PC-3 (cell line): ENCODE data around the gene XPR1. TPM values are rescaled to one million over a fixed set of nuclear protein-coding genes. Genes with fewer than 3 reads are reported as not detected.
A peak's percentile ranks its signal among the peaks of the same experiment; 100 is the strongest.
"Not testable (repeated sequence)": the region's sequence is repeated elsewhere in the genome, so short reads cannot be mapped to it uniquely, and the experiment has no call there.

Experiments used
- ATAC-seq: fragments of 200-7000 bp; cut with Tn5 transposase; 2 replicates; pipeline ENCODE4 v1.9.1; 2020; ENCODE audit warnings: mild to moderate bottlenecking, moderate library complexity
- BruUV-seq: library from RNA; stranded (reverse); fragments of 400-500 nt; replicated peaks from 2 replicates; lab custom pipeline; 2021; lab: Mats Ljungman, UMichigan
- CTCF ChIA-PET: fragments of 300-600 bp; sonication (Branson Sonifier 250); formaldehyde crosslinking; loops from one replicate; lab custom pipeline; 2022; ENCODE audit warnings: antibody characterized with exemption; lab: Charles Lee
- POLR2A ChIA-PET: fragments of 300-600 bp; sonication (Branson Sonifier 250); formaldehyde crosslinking; loops from one replicate; lab custom pipeline; 2022; ENCODE audit warnings: antibody characterized with exemption; ENCODE audit not compliant: unreplicated experiment; lab: Charles Lee
- DNase-seq: peaks from one replicate; pipeline ENCODE4 v3.0.0-alpha.2; 2015
- H2AFZ ChIP-seq: fragments of 300-600 bp; sonication (generic); 2 replicates; pipeline ENCODE4 v1.6.0; 2016; ENCODE audit warnings: antibody characterized with exemption, low read length
- H3F3A ChIP-seq: fragments of 300-600 bp; sonication (generic); one replicate; pipeline ENCODE4 v1.6.0; 2017; ENCODE audit warnings: antibody characterized with exemption, low read length, control low read depth, mild to moderate bottlenecking; ENCODE audit not compliant: unreplicated experiment
- H3K27ac ChIP-seq: fragments of 300-600 bp; sonication (generic); 2 replicates; pipeline ENCODE4 v1.5.1; 2016; ENCODE audit warnings: mild to moderate bottlenecking, low read length
- H3K27me3 ChIP-seq: fragments of 300-600 bp; sonication (generic); 2 replicates; pipeline ENCODE4 v1.6.1; 2016; ENCODE audit warnings: low read length, mixed read lengths
- H3K36me3 ChIP-seq: fragments of 300-600 bp; sonication (generic); 2 replicates; pipeline ENCODE4 v1.6.1; 2016; ENCODE audit warnings: low read depth, mixed run types, low read length, mixed read lengths
- H3K4me1 ChIP-seq: fragments of 300-600 bp; sonication (generic); 2 replicates; pipeline ENCODE4 v1.5.1; 2016; ENCODE audit warnings: low read length; ENCODE audit not compliant: insufficient read depth
- H3K4me2 ChIP-seq: fragments of 300-600 bp; sonication (generic); 2 replicates; pipeline ENCODE4 v1.6.0; 2016; ENCODE audit warnings: low read length
- H3K4me3 ChIP-seq: fragments of 300-600 bp; sonication (generic); 2 replicates; pipeline ENCODE4 v1.5.1; 2016; ENCODE audit warnings: mild to moderate bottlenecking, low read length, mixed read lengths
- H3K79me2 ChIP-seq: fragments of 300-600 bp; sonication (generic); 2 replicates; pipeline ENCODE4 v1.6.1; 2017; ENCODE audit warnings: low read length, mixed read lengths
- H3K9ac ChIP-seq: fragments of 300-600 bp; sonication (generic); 2 replicates; pipeline ENCODE4 v1.6.0; 2016; ENCODE audit warnings: mild to moderate bottlenecking, low read length
- H3K9me2 ChIP-seq: fragments of 300-600 bp; sonication (generic); replicated peaks from 2 replicates; pipeline ENCODE4 v1.6.1; 2016; ENCODE audit warnings: mixed run types, low read length, mixed read lengths
- H3K9me3 ChIP-seq: fragments of 300-600 bp; sonication (generic); 2 replicates; pipeline ENCODE4 v1.6.1; 2016; ENCODE audit warnings: low read length, mixed read lengths
- H4K20me1 ChIP-seq: fragments of 300-600 bp; sonication (generic); 2 replicates; pipeline ENCODE4 v1.6.1; 2016; ENCODE audit warnings: low read length, mixed read lengths
- EZH2 ChIP-seq: fragments of 300-600 bp; sonication (generic); IDR thresholded peaks from one replicate; pipeline ENCODE4 v1.6.1; 2017; ENCODE audit warnings: antibody characterized with exemption, mild to moderate bottlenecking, low read length; ENCODE audit not compliant: unreplicated experiment
- EZH2phosphoT487 ChIP-seq: fragments of 300-600 bp; sonication (generic); IDR thresholded peaks from 2 replicates; pipeline ENCODE4 v1.6.1; 2018; ENCODE audit warnings: mild to moderate bottlenecking, antibody characterized with exemption, low read length, borderline replicate concordance
- intact Hi-C: fragments of 100-400 bp; cut with micrococcal nuclease; formaldehyde crosslinking; loops from 2 replicates; pipeline ENCODE4 v1.9.0; 2023
- total RNA-seq: library from RNA; depleted of rRNA; stranded (reverse); fragments of >200 nt; gene quantifications from 2 replicates; pipeline ENCODE4 v1.2.3, GENCODE V29; 2014
- TF ChIP-seq, protein P1 (sequence below): fragments of 300-600 bp; sonication (generic); conservative IDR thresholded peaks from 2 replicates; pipeline ENCODE4 v1.5.1; 2017; ENCODE audit warnings: antibody characterized with exemption, low read depth, mild to moderate bottlenecking, low read length

Gene XPR1
- total RNA-seq, 1 experiment from 2014 or later: 8.2 TPM

DNA sequence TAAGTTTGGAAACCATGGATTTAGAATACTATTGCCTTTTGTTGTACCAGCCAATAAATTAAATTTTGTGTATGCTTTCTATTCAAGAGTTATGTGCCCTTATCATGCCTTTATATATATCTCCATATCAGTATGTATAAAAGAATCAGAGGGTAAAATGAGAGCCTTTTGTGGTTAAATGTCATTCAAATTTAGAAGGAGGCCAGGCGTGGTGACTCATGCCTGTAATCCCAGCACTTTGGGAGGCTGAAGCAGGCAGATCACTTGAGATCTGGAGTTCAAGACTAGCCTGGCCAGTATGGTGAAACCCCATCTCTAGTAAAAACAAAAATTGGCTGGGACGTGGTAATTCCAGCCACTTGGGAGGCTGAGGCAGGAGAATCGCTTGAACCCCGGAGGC lies 88.9 kb downstream of the XPR1 start:
- Histone ChIP-seq H3K9ac (no peak overlapping the region), H3F3A (no peaks in the 10 kb centered on the region), H2AFZ (no peak overlapping the region), H3K79me2 (no peaks in the 10 kb centered on the region), H3K27me3 (no peaks in the 10 kb centered on the region), H3K4me3 (no peak overlapping the region), H3K4me2 (no peak overlapping the region), H3K9me3 (no peaks in the 10 kb centered on the region), H3K36me3 (no peaks in the 10 kb centered on the region), H3K4me1 (no peaks in the 10 kb centered on the region), H4K20me1 (no peaks in the 10 kb centered on the region), H3K27ac (no peak overlapping the region), H3K9me2 (no peaks in the 10 kb centered on the region)
- TF ChIP-seq EZH2 (no peak), EZH2phosphoT487 (no peak)
- TF ChIP-seq, protein P1, sequence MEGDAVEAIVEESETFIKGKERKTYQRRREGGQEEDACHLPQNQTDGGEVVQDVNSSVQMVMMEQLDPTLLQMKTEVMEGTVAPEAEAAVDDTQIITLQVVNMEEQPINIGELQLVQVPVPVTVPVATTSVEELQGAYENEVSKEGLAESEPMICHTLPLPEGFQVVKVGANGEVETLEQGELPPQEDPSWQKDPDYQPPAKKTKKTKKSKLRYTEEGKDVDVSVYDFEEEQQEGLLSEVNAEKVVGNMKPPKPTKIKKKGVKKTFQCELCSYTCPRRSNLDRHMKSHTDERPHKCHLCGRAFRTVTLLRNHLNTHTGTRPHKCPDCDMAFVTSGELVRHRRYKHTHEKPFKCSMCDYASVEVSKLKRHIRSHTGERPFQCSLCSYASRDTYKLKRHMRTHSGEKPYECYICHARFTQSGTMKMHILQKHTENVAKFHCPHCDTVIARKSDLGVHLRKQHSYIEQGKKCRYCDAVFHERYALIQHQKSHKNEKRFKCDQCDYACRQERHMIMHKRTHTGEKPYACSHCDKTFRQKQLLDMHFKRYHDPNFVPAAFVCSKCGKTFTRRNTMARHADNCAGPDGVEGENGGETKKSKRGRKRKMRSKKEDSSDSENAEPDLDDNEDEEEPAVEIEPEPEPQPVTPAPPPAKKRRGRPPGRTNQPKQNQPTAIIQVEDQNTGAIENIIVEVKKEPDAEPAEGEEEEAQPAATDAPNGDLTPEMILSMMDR: no peak
- ATAC-seq (no peak), DNase-seq (peak; percentile 1)
- intact Hi-C loops: no loop called here
- no TSS peak for BruUV-seq
- ChIA-PET CTCF (no interaction called here), POLR2A (no interaction called here)

DNA sequence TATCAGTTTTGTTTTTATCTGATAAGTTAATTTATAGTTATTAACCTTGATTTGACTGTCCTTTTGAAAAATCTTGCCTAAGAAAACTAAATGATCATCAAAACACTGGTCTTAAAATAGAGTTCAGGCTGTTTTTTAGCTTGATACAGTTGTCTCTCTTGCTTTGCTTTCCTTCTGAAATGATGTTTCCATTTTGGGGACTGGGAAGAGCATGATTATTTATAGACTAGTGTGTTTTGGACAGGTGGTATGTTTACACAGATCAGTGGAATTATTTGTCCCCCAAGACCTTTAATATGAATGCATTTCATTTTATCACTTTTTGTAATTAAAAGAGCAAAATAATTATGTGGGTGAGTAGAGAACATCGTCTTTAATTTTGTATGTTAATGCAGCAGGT lies 90.8 kb downstream of the XPR1 start:
- ChIA-PET CTCF (no interaction called here), POLR2A (no interaction called here)
- Histone ChIP-seq H3K4me1 (no peaks in the 10 kb centered on the region), H3K36me3 (no peaks in the 10 kb centered on the region), H2AFZ (no peak overlapping the region), H3F3A (no peaks in the 10 kb centered on the region), H4K20me1 (no peaks in the 10 kb centered on the region), H3K27me3 (no peaks in the 10 kb centered on the region), H3K4me2 (no peak overlapping the region), H3K27ac (no peak overlapping the region), H3K9me2 (no peaks in the 10 kb centered on the region), H3K4me3 (no peak overlapping the region), H3K9me3 (no peaks in the 10 kb centered on the region), H3K9ac (no peak overlapping the region), H3K79me2 (no peaks in the 10 kb centered on the region)
- DNase-seq (no peak), ATAC-seq (no peak)
- BruUV-seq: no TSS peak
- intact Hi-C loops: no loop called here
- TF ChIP-seq EZH2 (no peak), EZH2phosphoT487 (no peak)
- TF ChIP-seq, protein P1: no peak

DNA sequence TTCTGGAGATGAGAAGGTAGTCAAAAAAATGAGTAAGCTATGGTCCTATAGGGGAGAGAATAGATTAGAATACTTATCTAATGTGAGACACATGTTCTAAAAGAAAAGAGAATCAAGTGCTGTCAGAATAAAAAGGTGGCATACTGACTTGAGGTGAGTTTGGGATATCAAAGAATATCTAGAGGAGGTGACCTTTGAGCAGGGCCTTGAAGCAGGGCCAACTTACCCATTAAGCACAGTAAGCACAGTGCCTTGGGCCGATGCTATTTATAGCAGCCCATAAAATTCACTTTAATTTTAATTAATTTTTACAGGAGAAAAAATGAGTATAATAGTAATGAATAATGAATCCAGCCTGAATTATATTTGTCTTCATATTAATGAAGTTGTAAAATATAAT lies 92.2 kb downstream of the XPR1 start:
- no peak overlapping the region for H3K9ac ChIP-seq
- DNase-seq (no peak), ATAC-seq (no peak)
- TF ChIP-seq EZH2 (no peak), EZH2phosphoT487 (no peak)
- TF ChIP-seq, protein P1: no peak
- no peaks in the 10 kb centered on the region for H3K27me3 ChIP-seq
- CTCF ChIA-PET: no interaction called here
- BruUV-seq: no TSS peak
- no peaks in the 10 kb centered on the region for H3K36me3 ChIP-seq
- no peak overlapping the region for H3K4me3 ChIP-seq
- POLR2A ChIA-PET: no interaction called here
- no peak overlapping the region for H3K4me2 ChIP-seq
- no peak overlapping the region for H2AFZ ChIP-seq
- no peak overlapping the region for H3K27ac ChIP-seq
- no peaks in the 10 kb centered on the region for H3K9me3 ChIP-seq
- H4K20me1 ChIP-seq: no peaks in the 10 kb centered on the region
- H3K9me2 ChIP-seq: no peaks in the 10 kb centered on the region
- H3K79me2 ChIP-seq: no peaks in the 10 kb centered on the region
- intact Hi-C loops: no loop called here
- no peaks in the 10 kb centered on the region for H3F3A ChIP-seq
- no peaks in the 10 kb centered on the region for H3K4me1 ChIP-seq

DNA sequence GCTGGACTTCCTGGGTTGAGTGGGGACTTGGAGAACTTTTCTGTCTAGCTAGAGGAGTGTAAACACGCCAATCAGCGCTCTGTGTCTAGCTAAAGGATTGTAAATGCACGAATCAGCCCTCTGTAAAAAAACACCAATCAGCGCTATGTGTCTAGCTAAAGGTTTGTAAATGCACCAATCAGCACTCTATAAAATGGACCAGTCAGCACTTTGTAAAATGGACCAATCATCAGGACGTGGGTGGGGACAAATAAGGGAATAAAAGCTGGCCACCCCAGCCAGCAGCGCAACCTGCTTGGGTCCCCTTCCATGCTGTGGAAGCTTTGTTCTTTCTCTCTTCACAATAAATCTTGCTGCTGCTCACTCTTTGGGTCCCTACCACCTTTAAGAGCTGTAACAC lies 94.2 kb downstream of the XPR1 start:
- H3K9ac ChIP-seq, H3K9me3 ChIP-seq, H3K27ac ChIP-seq, ATAC-seq, H3K4me1 ChIP-seq, H3K36me3 ChIP-seq, CTCF ChIA-PET, H3F3A ChIP-seq, BruUV-seq, H2AFZ ChIP-seq, DNase-seq, H3K4me2 ChIP-seq, H3K27me3 ChIP-seq, H3K79me2 ChIP-seq, intact Hi-C loops, POLR2A ChIA-PET, H4K20me1 ChIP-seq, H3K9me2 ChIP-seq, H3K4me3 ChIP-seq: not testable (repeated sequence)
